Measurements from ENCODE around the gene CMTM8.

Gene CMTM8

DNA sequence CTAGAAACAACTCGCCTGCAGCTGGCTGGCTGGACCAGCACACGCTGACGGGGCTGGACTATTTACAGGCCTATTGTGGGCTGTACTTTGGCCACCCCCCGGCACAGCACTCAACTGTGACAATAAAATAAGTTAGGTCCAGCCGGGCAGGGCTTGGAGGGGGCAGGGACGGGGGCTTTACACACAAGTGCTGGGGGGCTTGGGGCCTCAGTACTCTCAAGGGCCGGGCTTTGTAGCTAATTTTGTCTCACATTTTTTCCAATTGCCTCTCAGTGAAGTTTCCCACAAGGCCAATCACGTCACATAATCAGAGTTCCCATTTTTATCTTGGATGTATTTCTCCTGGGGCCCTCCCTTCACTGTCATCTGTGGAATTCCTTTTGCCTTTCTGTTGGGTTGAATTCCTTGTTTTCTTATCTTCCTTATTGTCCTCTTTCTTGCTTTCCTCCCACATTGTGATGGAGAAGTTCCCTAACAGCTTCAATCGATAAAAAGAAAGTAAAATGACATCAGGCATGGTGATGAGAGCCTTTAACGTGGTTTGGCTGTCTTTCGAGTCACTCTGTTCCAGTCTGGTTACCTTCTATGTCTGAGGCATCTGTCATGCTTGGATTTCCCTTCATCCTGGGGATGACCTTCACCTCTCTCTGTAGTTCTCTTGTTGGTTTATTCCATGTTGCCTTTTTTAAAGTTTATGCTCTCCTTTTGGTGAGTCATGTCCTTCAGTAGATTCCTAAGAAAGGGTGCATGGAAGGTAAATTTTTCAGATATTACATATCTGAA is 109.1 kb downstream of the CMTM8 start:
- DNase-seq: no peak

DNA sequence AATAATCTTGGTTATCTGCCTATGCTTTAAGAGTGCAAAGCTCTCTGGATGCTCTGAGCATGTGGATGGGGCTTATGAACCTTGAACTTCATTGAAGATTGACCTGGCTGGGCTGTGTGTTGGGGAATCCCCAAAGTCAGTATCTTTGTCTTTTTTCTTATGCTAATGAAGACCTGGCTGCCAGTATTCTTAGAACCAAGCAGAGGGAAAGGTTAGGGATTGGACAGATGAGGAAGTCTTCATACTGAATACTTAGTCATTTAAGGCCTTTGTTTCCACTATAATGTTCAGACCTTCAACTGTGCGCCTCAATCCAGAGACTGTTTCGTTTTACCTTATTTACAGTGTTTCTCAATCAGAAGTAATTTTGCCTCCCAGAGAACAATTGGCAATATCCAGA is 110.7 kb downstream of the CMTM8 start:
- no peak for DNase-seq

DNA sequence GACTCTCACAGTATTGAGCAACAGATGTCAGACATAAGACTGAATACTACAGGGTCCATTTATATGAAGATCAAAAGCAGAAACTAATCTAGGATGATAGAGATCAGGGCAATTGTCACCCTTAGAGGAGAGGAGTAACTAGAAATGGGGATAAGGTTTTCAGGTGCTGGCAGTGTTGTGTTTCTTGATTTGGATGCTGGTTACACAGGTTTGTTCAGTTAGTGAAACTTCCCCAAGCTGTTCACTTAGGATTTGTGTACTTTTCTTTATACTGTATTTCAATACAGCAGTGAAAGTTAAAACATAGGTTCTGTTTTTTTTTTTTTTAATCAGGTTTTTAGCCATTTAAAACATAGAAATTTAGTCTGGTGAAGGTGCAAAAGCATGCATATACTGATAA is 114.1 kb downstream of the CMTM8 start:
- no peak for DNase-seq

DNA sequence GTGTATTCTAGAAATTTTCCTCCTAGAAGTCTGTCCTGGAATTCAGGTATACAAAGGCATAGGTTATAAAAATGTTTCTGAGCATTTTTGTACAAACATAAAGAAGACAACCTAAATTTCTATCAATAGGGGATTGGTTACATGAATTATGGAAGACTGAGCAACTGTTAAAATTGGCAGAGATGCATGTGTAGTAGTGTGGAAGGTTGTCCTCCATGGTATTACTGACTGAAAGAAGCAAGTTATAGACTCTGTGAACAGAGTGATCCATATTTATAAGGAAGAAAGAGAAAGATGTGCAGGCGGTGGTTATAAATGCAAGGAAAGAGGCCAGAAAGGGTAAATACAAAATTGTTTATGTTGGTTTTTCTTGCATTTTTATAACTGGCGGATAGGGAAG is 114.9 kb downstream of the CMTM8 start:
- no peak for DNase-seq

DNA sequence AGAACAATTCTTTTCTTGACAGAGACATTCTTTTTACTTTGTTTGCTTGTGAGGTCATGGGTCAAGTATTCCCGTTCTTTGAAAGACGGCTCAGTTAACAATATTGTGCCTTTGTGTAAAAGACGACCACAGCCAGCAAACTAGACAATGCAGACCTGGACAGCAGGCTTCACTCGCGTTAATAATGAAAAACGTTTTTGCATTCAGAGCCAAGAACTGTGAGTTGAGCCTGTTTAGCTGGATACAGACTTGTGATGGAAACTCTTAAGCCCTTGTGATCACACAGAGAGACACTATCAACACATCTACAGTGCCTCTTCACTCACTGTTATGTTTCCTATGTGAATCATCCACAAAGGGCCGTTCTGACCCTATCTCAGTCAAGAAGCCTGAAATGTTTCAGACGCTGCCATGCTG is 115.9 kb downstream of the CMTM8 start:
- no peak for DNase-seq

DNA sequence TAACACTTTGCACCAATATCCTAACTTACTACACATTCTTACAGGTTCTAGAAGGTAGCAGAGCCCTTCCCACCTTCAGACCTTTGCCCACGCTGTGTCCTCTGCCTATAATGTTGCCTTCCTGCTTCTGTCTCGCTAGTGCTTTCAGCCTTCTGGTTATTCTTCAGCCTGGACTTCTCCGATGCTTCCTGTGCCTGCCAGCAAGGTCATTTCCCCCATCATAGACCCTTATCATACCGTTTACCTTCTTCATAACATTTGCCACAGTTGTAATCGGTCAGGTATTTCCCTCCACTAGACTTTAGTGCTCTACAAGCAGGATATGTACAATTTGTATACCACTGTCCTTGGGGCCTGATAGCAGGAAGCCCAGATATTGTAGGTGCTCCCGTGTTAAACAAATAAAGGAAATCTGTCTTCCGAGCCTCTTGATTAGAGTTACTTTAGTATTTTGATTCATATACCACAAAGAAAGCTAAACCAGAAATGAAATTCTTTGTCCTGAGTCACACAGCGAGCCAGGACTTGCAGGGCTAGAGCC is 117.3 kb downstream of the CMTM8 start:
- DNase-seq: no peak

DNA sequence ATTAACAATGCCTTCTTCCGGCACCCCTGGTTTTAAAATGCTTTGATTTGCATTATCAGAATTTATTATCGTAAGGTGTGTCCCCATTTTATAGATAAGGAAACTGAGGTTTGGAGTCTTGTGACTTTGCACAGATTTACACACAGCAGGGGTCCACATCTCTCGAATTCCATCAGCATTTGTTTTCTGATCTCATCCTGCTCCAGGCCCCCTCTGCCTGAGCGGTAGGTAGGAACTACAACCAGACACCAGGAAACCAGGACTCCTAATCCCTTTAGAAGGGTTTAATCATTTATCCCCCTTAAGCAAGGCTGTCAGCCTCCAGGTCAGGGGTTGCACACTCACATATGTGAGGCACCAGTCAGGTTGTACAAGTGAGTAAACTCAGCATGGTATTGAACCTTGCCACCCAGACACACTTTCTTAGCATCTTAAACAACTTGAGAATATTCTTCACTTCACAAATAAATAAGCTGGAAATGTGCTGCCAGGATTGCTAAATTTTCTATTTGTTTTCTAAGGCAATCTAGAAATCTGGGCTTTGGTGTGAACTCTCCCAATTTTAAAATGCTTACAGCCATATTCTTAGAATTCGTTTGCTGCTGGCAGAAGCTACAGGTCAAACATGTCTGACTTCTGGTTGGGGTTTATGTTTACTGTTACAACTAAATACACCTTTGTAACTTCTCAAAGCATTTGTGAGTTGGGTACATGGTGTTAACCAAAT is 121.4 kb downstream of the CMTM8 start:
- DNase-seq: no peak

DNA sequence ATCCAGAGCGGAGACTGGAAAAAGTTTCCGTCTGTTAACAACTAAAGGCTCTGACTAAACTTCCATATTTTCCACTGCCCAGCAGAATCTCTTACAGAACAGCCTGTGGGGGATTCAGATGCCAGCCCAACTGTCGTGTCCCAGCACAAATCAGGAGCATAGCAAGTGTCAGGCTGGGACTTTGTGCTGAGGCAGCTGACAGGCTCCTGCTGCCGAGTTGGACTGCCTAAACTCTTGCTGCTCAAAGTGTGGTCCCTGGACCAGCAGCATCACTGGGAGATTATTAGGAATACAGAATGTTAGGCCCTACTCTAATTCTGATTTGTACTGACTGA is 122.0 kb downstream of the CMTM8 start:
- DNase-seq: no peak

DNA sequence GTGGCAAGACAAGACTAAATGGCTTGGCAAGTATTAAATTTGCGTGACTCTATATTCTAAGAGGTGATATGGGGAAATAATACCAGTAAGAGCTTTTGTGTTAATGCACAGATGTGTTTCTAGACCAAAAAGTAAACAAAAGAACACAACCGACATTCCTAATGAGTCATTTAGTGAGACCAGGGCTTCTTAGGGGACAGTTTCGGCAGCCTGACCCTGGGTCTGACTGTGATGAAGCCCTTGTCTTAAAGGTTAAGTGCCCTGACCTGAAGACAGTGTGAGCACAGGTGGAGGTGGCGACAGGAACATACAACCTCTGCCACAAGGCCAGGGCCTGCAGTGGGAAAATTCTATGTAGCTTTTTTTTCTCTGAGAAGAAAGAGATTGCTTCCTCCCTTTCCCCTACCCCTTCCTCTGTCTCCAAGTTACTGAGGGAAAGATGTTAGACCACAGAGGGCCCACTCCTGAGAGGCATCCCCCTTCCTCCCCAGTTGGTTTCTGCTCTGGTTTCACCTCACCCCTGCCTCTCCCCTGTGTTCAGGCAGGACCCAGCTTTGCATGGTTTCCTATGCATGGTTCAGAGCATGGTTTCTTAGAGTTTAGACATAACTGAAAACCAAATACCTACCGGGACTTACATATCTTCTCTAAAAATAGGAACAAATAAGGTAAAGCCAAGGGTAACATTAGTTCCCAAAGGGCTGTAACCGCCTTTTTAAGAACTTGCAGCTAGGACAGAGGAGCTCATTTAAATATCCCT is 128.3 kb downstream of the CMTM8 start:
- no peak for DNase-seq

DNA sequence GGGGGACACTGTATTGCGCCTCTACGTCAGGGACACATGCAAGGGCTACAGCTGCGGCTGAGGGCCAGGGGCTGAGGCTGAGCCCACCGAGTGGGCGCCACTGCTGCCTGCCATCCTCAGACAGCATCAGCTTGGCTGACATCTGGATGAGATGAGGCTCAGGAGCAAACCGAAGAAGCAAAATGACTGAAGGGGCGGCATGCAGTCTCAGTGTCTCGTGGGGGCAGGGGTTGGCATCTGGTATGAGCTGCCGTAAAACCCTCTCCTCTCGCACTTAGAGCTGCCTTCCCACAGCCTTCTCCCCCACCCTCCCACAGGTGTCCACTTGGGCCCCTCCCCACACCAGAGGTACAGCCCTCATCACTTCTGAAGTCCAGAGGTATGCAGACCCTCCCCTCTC is 129.0 kb downstream of the CMTM8 start:
- DNase-seq: no peak

DNA sequence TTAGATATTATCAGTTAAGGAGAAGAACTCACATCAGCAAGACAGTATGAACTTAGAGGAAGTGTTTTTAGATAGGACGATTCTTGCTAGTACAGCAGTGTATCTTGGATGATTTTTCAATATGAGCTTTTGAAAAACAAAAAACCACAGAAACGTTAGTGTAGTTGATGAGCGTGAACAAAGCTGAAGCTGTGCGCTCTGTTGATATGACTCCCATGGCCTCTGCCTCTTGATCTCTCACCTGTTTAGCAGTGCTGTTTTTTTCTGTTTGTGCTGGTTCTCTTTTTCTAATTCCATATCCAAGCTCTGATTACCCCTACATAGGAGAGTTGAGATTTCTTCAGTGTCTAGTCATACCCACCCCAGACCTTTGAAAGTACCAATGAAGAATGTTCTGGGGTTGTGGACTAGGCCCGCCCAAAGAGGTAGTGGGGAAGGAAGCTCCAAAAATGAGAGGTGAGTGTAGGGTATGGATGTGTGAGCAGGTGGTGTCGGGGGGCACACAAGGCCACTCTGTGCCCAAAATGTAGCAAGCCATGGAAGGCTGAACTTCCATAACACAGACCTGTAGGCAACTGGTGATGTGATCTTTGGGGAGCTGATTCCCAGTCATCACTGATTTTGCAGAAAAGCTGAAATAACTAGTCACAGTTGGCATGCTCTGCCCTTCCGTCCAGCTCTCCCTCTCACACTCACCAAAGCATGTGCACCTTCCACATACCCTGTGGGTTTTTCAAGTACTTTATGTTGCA is 133.2 kb downstream of the CMTM8 start:
- no peak for DNase-seq

DNA sequence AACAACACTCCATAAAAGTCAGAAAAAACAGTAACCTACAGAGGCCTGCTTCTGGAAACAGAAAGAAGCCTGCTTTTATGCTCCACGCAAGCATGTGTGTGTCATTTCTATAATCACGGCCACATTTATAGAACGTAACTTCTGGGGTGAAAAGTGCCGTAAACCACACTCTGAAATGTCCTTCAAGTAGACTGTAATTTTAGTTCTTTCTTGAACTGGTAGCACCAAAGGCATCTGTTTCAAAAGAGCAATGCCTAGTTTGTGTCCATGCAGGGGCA is 133.7 kb downstream of the CMTM8 start:
- DNase-seq: no peak

DNA sequence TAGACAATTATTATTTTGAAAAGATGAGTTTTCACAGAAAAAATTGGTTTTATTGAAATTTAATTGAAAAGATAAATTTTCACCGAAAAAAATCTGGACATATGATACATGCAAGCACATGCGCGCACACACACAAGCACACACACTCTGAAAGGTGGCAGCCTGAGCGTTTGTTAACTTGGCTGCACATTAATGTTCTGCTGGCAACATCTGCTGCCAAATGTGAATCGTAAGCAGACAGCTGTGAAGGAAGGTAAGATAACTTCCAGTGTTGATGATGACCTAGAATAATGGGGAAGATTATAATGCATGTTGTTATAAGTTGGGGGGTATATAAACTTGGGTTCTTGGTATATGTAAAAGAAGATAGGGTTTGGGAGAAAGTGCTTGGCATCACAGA is 134.8 kb downstream of the CMTM8 start:
- no peak for DNase-seq

DNA sequence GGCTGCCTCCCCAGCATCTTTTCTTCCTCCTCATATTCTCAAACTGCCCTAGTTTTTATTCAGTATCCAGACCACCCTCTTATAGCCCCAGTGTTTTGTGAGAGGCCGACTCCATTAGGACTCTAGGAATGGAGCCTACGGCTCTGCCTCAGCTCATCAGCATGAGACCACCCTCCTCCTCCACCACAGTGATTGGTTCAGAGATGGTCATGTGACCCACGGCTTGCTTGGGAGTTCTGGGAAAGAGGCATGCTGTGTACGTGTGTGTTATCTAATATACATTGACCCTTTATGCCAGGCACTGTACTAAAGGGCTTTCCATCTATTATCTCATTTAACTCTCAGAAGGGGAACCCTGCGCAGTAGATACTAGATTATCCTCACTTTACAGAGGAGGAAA is 135.4 kb downstream of the CMTM8 start:
- no peak for DNase-seq

DNA sequence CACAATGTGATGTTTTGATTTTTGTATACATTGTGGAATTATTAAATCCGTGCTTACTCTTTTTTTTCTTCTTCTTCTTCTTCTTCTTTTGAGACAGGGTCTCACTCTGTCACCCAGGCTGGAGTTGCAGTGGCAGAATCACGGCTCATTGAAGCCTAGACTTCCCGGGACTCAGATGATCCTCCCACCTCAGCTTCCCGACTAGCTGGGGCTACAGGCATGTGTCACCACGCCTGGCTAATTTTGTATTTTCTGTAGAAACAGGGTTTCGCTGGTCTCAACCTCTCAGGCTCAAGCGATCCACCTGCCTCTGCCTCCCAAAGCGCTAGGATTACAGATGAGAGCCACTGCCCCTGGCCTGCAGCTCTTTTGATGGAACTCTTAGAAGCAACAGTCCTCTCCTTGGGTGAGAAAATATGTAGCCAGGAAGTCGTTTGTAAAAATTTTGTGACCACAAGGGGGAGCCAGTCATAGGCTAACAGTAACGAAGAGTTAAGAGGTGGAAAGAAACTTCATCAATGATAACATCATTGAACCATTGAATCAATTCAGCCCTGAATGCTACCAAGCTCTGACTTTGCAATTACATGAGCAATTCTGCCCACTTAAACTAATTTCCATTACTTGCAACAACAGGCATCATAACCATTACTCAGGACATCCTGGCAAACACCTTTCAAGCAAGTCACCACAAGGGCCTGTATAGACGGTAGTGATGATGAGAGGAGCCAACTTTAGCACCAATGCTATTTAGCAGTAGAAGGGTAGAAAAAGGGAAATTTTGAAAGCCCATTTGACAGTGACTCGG is 136.5 kb downstream of the CMTM8 start:
- no peak for DNase-seq

DNA sequence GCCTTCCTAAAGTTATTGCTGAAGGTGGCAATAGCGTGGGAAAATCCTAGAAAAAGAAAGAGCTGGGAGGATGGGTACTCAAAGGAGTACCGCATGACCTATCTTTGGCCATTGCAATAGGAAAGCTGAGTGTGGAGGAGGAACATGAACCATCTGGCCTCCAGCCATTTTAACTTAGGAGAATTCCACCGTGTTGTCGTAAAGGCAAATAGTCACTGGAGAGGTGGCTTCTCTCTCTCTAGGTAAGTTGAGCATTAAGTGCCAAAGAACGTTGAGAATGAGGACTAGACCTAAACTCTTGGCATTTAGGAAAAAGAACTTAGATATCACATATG is 137.1 kb downstream of the CMTM8 start:
- no peak for DNase-seq

DNA sequence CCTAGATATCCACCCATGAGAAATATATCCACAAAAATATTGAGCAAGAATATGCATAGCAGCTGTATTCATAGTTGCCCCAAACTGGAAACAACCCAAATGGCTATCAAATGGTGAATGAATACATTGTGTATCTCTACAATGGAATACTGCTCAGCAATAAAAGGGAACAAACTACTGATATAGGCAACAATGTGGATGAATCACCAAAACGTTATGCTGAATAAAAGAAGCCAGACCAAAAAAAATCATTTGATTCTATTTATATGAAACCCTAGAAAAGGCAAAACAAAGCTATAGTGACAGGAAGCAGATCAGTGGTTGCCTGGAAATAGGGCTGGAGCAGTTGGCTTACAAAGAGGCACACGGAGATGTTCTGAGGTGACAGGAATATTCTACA is 137.6 kb downstream of the CMTM8 start:
- DNase-seq: no peak

DNA sequence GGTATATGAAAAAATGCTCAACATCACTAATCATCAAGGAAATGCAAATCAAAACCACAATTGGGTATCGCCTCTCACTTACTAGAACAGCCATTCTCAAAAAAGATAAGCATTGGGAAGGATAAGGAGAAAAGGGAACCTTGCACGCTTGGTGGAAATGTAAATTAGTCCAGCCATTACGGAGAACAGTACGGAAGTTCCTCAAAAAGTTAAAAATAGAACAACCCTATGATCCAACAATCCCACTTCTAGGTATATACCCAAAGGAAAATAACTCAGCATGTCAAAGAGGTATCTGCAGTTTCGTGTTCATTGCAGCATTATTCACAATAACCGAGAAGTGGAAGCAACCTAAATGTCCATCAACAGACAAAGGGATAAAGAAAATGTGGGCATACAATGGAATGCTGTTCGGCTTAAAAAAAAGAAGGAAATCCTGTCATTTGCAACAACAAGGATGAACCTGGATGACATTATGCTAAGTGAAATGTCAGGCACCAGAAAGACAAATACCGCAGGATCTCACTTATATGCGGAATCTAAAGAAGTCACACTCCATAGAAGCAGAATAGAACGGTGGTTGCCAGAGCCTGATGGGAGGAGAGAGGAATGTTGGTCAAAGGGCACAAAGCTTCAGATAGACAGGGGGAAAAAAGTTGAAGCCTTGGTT is 141.5 kb downstream of the CMTM8 start:
- no peak for DNase-seq

DNA sequence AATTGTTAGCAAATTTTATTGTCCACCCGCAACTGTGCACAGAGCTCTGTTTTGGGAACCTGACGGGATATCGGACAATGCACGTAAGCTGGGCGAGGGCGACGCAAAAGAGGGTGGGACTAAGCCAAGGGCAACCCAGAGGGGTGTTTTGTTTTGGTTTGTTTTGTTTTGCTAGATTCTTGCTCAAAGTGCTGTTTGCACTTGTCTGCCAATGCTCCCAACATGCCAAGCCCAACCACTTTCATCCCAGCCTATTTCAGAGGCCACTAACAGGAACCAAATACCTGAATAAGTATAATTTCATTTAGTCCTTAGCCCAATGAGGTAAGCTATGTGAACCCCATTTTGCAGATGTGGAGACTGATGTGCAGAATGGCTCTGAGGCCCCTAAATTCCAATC is 143.4 kb downstream of the CMTM8 start:
- DNase-seq: no peak

DNA sequence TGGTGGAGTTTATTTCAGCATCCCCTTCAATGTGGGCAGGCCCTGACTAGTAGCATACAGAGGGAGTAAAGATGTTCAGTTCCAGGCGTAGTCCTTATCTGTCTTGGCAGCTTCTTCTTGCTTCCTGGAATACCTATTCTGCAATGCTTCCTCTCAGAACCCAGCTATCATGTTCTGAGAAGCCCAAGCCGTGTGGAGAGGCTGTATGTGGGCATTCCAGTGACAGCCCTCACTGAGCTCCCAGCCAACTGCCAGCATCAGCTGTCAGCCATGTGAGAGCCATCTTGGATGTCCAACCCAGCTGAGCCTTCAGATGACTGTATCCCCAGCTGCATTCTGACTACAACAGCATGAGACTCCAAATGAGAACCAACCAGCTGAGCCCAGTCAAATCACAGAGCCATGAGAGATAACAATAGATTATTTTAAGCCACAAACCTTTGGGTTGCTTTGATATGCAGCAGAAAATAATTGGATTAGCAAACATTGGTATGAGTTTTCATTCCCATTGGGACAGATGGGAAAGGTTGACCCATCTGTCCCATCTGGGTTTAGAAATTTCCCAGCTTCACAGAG is 144.7 kb downstream of the CMTM8 start:
- DNase-seq: no peak

DNA sequence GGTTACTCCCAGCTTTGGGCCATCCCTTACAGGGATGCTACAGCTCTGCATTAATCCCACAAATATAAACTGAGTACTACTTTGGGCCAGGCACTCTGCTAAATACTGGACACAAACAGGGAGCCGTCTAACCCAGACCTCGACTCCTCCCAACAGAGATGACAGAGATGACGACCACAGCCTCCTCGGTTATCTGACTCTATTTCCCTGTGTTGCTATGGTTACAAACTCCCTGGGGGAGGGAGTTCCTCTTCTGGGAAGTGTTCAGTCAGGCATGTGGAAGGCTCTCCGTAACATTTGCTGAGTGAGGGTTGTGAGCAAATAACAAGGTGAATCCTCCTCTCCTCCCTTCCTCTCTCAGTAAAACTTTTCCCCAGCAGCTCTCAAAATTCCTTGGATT is 146.5 kb downstream of the CMTM8 start:
- DNase-seq: no peak

DNA sequence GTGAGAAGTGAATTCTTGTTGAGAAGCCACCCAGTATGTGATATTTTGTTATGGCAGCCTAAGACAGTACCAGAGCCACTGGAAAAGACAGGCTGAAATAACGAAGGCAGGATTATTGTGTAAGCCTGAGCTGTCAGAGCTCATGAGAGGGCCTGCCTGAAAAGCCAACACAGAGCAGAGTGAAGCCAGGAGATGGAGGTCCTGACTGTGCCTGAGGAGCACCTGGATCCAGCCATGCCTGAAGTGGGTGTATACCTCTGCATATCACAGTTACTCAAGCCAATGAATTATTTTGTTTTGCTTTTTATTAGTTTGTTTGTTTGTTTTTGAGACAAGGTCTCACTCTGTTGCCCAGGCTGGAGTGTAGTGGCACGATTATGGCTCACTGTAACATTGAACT is 149.0 kb downstream of the CMTM8 start:
- DNase-seq: no peak
